Osteoblast (primary cell): ENCODE data around the gene HES2. TPM values are rescaled to one million over a fixed set of nuclear protein-coding genes. Genes with fewer than 3 reads are reported as not detected.

Source experiments
- DNase-seq: peaks from one replicate; pipeline ENCODE4 v3.0.0; 2011; ENCODE audit warnings: low spot score, mixed read lengths; ENCODE audit not compliant: insufficient read length; ENCODE audit errors: missing footprints
- H2AFZ ChIP-seq: 2 replicates; pipeline ENCODE4 v1.6.0; 2011; ENCODE audit warnings: mild to moderate bottlenecking, low read length
- H3K27ac ChIP-seq: 2 replicates; pipeline ENCODE4 v1.5.1; 2011; ENCODE audit warnings: mild to moderate bottlenecking, low read depth, low read length, moderate library complexity
- H3K27me3 ChIP-seq: 2 replicates; pipeline ENCODE4 v1.6.0; 2012; ENCODE audit warnings: mild to moderate bottlenecking, control low read depth, inconsistent platforms, low read length, moderate library complexity; ENCODE audit not compliant: insufficient read depth
- H3K36me3 ChIP-seq: 2 replicates; pipeline ENCODE4 v1.5.1; 2011; ENCODE audit warnings: mild to moderate bottlenecking, low read length, control low read depth, moderate library complexity; ENCODE audit not compliant: insufficient read depth
- H3K4me1 ChIP-seq: 2 replicates; pipeline ENCODE4 v1.5.1; 2011; ENCODE audit warnings: mild to moderate bottlenecking, low read length, control low read depth, moderate library complexity; ENCODE audit not compliant: insufficient read depth
- H3K4me2 ChIP-seq: 2 replicates; pipeline ENCODE4 v1.6.0; 2011; ENCODE audit warnings: mild to moderate bottlenecking, low read length; ENCODE audit not compliant: insufficient read depth
- H3K4me3 ChIP-seq: fragments of 200-600 bp; sonication (generic); 3 replicates; pipeline ENCODE4 v1.5.1; 2012; ENCODE audit warnings: mild to moderate bottlenecking, low read length, inconsistent platforms; ENCODE audit not compliant: insufficient read depth
- H3K79me2 ChIP-seq: 2 replicates; pipeline ENCODE4 v1.6.0; 2012; ENCODE audit warnings: mild to moderate bottlenecking, low read length, control low read depth, inconsistent platforms; ENCODE audit not compliant: insufficient read depth
- H3K9me3 ChIP-seq: 2 replicates; pipeline ENCODE4 v1.5.1; 2011; ENCODE audit warnings: low read depth, low read length, control low read depth
- H4K20me1 ChIP-seq: 2 replicates; pipeline ENCODE4 v1.6.0; 2012; ENCODE audit warnings: mild to moderate bottlenecking, low read length, control low read depth; ENCODE audit not compliant: insufficient read depth
- total RNA-seq: library from RNA; depleted of rRNA; stranded (reverse); fragments of >200 nt; gene quantifications from 2 replicates; pipeline ENCODE4 v1.2.3, GENCODE V29; 2012
- TF ChIP-seq, protein P1 (sequence below): IDR thresholded peaks from 2 replicates; pipeline ENCODE4 v1.5.1; 2011; ENCODE audit warnings: mild to moderate bottlenecking, low read depth, low read length, moderate library complexity; ENCODE audit errors: extremely low read depth

The HES2 gene
- total RNA-seq, 1 donor: not detected

DNA sequence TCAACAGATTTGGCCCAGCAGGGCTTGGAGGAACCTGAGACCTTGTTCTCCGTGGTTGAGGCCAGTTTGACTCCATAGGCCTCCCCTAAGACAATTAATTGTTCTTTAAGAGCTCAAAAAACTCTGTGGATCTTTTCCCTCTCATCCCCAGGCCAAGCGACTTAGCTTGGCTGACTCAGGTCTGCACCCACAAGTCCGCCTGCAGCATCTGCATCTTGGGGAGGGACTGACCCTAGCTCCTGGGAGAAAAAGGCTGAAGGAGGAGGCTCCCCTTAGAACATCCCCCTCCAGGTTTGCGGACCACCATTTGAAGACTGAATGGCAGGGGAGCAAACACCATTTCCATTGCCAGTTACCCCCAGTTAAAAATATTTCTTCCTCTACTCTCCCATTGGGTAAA lies 1.5 kb upstream of the HES2 start:
- DNase-seq: peak; percentile 83
- TF ChIP-seq, protein P1, sequence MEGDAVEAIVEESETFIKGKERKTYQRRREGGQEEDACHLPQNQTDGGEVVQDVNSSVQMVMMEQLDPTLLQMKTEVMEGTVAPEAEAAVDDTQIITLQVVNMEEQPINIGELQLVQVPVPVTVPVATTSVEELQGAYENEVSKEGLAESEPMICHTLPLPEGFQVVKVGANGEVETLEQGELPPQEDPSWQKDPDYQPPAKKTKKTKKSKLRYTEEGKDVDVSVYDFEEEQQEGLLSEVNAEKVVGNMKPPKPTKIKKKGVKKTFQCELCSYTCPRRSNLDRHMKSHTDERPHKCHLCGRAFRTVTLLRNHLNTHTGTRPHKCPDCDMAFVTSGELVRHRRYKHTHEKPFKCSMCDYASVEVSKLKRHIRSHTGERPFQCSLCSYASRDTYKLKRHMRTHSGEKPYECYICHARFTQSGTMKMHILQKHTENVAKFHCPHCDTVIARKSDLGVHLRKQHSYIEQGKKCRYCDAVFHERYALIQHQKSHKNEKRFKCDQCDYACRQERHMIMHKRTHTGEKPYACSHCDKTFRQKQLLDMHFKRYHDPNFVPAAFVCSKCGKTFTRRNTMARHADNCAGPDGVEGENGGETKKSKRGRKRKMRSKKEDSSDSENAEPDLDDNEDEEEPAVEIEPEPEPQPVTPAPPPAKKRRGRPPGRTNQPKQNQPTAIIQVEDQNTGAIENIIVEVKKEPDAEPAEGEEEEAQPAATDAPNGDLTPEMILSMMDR: no peak
- no peak overlapping the region for H2AFZ ChIP-seq

DNA sequence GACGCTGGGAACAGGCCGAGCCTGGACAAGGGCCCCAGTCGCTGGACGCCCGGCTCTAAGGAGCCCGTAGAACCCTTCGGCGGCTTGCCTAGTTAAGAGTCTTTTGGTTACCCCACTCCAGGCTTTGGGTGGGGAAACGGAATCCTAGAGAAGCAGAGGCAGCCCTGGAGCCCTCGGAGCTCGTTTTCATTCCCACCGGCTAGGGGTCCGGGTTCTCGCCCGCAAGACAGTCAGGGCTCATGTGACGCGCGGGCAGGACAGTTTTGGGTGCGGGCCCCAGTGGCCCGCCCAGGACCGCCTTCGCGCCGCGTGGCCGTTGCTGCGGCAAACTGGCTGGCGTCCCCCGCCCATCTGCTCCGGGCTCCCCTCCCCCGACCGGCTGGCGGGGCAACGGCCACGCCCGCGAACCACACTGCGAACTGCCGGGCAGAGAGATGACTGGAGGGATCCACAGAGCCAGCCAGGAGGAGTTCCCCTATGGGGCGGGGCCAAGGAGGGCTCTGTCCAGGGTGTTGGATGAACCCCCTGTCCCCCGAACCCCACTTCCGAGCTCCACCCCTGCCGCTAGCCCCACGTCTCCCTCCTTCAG lies 829 bp upstream of the HES2 start:
- Histone ChIP-seq H3K27me3 (peaks cover 91% of the 10 kb centered on the region), H3K4me1 (peaks cover 8% of the 10 kb centered on the region), H4K20me1 (peaks cover 3% of the 10 kb centered on the region), H3K27ac (no peak overlapping the region), H2AFZ (no peak overlapping the region), H3K79me2 (no peaks in the 10 kb centered on the region), H3K4me3 (no peak overlapping the region), H3K9me3 (no peaks in the 10 kb centered on the region), H3K4me2 (no peak overlapping the region), H3K36me3 (no peaks in the 10 kb centered on the region)
- TF ChIP-seq, protein P1: no peak
- DNase-seq: peak; percentile 90

More for the DNA sequence above, 1.5 kb upstream of the HES2 start:
- Histone ChIP-seq H3K4me2 (no peak overlapping the region), H3K27ac (no peak overlapping the region), H3K4me3 (no peak overlapping the region), H3K36me3 (no peaks in the 10 kb centered on the region), H3K4me1 (peaks cover 8% of the 10 kb centered on the region), H3K79me2 (no peaks in the 10 kb centered on the region), H3K9me3 (no peaks in the 10 kb centered on the region), H3K27me3 (peaks cover 91% of the 10 kb centered on the region), H4K20me1 (peaks cover 6% of the 10 kb centered on the region)

DNA sequence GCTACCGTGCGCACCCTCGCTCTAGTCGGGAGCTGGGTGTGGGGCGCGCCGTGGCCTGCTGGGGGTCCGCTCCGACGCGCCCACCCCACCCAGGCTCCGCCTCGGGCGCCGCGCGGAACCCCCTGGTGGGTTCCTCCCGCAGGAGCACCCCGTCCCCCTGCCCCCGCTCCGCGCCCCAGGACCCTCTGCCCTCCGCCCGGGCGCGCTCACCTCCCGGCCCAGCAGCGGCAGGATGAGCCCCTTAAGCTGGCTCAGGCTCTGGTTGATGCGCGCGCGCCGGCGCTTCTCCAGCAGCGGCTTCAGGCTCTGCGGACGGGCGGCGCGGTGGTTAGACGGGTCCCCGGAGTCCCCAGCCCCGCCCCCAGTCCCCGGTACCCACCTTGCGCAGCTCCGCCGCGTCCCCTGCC lies 319 bp downstream of the HES2 start:
- no peak overlapping the region for H3K27ac ChIP-seq
- H3K9me3 ChIP-seq: no peaks in the 10 kb centered on the region
- H3K4me3 ChIP-seq: no peak overlapping the region
- DNase-seq: peak; percentile 82
- H3K79me2 ChIP-seq: no peaks in the 10 kb centered on the region
- H4K20me1 ChIP-seq: peaks cover 3% of the 10 kb centered on the region
- H2AFZ ChIP-seq: no peak overlapping the region
- TF ChIP-seq, protein P1: no peak
- H3K36me3 ChIP-seq: no peaks in the 10 kb centered on the region
- no peak overlapping the region for H3K4me2 ChIP-seq
- H3K27me3 ChIP-seq: peaks cover 90% of the 10 kb centered on the region
- H3K4me1 ChIP-seq: peaks cover 14% of the 10 kb centered on the region

DNA sequence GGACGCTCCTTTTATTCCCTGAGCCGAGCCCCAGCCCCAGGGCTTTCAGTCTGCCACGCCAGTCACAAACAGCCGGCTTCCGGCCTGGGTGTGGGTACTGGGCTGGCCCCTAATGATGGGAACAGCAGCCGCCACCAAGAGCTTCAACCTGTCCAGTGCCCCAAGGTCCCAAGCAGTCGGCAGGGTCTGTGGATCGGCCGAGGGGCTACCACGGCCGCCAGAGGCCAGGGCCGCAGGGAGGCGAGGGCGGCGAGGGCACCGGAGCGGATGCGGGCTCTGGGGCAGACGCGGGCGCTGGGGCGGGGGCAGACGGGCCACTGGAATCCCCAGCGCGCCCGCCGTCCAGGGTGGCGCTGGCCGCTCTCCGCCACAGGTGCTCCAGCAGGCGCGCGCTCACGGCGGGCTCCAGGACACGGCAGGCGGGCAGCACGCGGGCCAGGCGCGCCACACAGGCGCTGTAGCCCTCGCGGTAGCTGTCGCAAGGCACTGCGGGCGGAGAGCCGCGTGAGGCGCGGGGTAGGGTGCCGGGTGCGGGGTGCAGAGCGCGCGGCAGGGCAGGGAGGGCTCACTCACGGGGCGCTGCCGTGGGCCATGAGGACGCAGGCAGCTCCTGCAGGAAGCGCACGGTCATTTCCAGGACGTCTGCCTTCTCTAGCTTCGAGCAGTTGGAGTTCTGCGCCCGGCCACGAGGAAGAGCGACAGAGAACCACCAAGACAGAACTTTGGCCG lies 887 bp downstream of the HES2 start:
- TF ChIP-seq, protein P1: no peak
- Histone ChIP-seq H3K27ac (no peak overlapping the region), H3K4me1 (peaks cover 14% of the 10 kb centered on the region), H3K4me3 (no peak overlapping the region), H2AFZ (no peak overlapping the region), H4K20me1 (peaks cover 3% of the 10 kb centered on the region), H3K79me2 (no peaks in the 10 kb centered on the region), H3K36me3 (no peaks in the 10 kb centered on the region), H3K9me3 (no peaks in the 10 kb centered on the region), H3K4me2 (no peak overlapping the region), H3K27me3 (peaks cover 88% of the 10 kb centered on the region)
- DNase-seq: peak; percentile 90
